SU-DHL-6 (cell line): ENCODE results near the gene PDLIM5.

ENCODE experiments used
- EZH2phosphoT487 ChIP-seq: fragments of 200-600 bp; sonication (generic), shearing (Covaris generic); conservative IDR thresholded peaks from 2 replicates; pipeline ENCODE4 v1.6.1; 2018; ENCODE audit warnings: mild to moderate bottlenecking, antibody characterized with exemption, low read length, moderate library complexity, mixed read lengths
- TF ChIP-seq, protein P1 (sequence below): fragments of 200-600 bp; sonication (generic); IDR thresholded peaks from one replicate; pipeline ENCODE4 v1.5.1; 2017; ENCODE audit warnings: antibody characterized with exemption, mild to moderate bottlenecking, low read length, moderate library complexity; ENCODE audit not compliant: insufficient read depth, poor library complexity, severe bottlenecking

DNA sequence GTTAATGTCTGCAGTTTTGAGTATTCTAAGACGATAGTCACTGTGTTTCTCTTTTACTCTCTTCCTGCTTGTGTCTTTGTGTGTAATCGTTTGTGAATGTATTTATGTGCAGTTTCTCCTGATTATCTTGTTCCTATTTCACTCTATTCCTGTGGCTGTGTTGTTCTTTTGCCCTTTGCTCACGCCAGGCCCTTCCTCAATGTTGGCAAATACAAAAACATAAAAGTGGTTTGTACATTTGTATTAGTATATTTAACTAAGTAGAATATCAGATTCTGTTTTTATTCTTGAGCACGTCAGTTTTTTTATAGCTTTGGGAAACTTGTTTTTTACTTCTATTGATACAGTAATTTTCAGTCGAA is 198.4 kb downstream of the PDLIM5 start:
- TF ChIP-seq, protein P1, sequence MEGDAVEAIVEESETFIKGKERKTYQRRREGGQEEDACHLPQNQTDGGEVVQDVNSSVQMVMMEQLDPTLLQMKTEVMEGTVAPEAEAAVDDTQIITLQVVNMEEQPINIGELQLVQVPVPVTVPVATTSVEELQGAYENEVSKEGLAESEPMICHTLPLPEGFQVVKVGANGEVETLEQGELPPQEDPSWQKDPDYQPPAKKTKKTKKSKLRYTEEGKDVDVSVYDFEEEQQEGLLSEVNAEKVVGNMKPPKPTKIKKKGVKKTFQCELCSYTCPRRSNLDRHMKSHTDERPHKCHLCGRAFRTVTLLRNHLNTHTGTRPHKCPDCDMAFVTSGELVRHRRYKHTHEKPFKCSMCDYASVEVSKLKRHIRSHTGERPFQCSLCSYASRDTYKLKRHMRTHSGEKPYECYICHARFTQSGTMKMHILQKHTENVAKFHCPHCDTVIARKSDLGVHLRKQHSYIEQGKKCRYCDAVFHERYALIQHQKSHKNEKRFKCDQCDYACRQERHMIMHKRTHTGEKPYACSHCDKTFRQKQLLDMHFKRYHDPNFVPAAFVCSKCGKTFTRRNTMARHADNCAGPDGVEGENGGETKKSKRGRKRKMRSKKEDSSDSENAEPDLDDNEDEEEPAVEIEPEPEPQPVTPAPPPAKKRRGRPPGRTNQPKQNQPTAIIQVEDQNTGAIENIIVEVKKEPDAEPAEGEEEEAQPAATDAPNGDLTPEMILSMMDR = no peak
- no peak for TF ChIP-seq EZH2phosphoT487
